Esophagus muscularis mucosa (tissue), 4 donors: ENCODE data around the gene MEFV. TPM values are rescaled to one million over a fixed set of nuclear protein-coding genes. Genes with fewer than 3 reads are reported as not detected.

ENCODE experiments used
- DNase-seq: peaks from one replicate; pipeline ENCODE4 v3.0.0-alpha.2; 2017; ENCODE audit errors: extremely low spot score
- H3K27ac ChIP-seq, 4 donors: fragments of 200-600 bp; sonication (generic); replicated peaks in 1 of 4; 1 replicate in 3 of 4; 2 replicates in 1 of 4; pipeline ENCODE4 v1.5.1; 2016 to 2019; ENCODE audit warnings: mild to moderate bottlenecking in 1 of 4
- H3K27me3 ChIP-seq, 4 donors: fragments of 200-600 bp; sonication (generic); one replicate each; pipeline versions ENCODE4 v1.5.1 to v1.6.0; 2016 to 2019
- H3K36me3 ChIP-seq, 4 donors: fragments of 200-600 bp; sonication (generic); one replicate each; pipeline ENCODE4 v1.5.1; 2016 to 2019
- H3K4me1 ChIP-seq, 4 donors: fragments of 200-600 bp; sonication (generic); one replicate each; pipeline ENCODE4 v1.5.1; 2016 to 2019
- H3K4me3 ChIP-seq, 4 donors: fragments of 200-600 bp; sonication (generic); 1 replicate in 2 of 4; 2 replicates in 2 of 4; pipeline ENCODE4 v1.5.1; 2016 to 2019; ENCODE audit warnings: mild to moderate bottlenecking in 4 of 4, moderate library complexity in 1 of 4
- H3K9me3 ChIP-seq, 4 donors: fragments of 200-600 bp; sonication (generic); 1 replicate in 3 of 4; 2 replicates in 1 of 4; pipeline ENCODE4 v1.5.1; 2016 to 2019
- EP300 ChIP-seq: sonication (generic); formaldehyde crosslinking; IDR thresholded peaks from one replicate; pipeline ENCODE4 v1.6.1; 2017; ENCODE audit warnings: antibody characterized with exemption
- POLR2A ChIP-seq: fragments of 450-650 bp; IDR thresholded peaks from one replicate; pipeline ENCODE4 v1.6.1; 2017; ENCODE audit warnings: antibody characterized with exemption, moderate library complexity, mild to moderate bottlenecking, low read depth
- POLR2AphosphoS5 ChIP-seq, 2 donors: sonication (generic); formaldehyde crosslinking; IDR thresholded peaks; one replicate each; pipeline ENCODE4 v1.6.1; 2017; ENCODE audit warnings: antibody characterized with exemption in 2 of 2
- WGBS: methylation state at CpG from one replicate; pipeline ENCODE4 v1.1.5; 2018; 5-methylcytosine and 5-hydroxymethylcytosine counted together
- intact Hi-C: fragments of 100-400 bp; cut with DNase I; formaldehyde crosslinking; loops from one replicate; pipeline ENCODE4 v1.15.1; 2023
- total RNA-seq, 4 donors: library from RNA; depleted of rRNA; stranded (reverse); fragments of >200 nt; gene quantifications; one replicate each; pipeline versions ENCODE4 v1.1.0 to v1.2.1, GENCODE V29; 2016
- TF ChIP-seq, protein P1 (sequence below), 3 experiments: fragments of 200-600 bp in 2 of 3; fragments of 450-650 bp in 1 of 3; sonication (generic) in 2 of 3; IDR thresholded peaks; one replicate each; pipeline ENCODE4 v1.5.1; 2017 to 2019; ENCODE audit warnings: antibody characterized with exemption in 3 of 3, mild to moderate bottlenecking in 2 of 3, moderate library complexity in 1 of 3

Gene MEFV
- total RNA-seq, 4 donors from 2014 or later = 1.2 to 4.0 (median 1.5) TPM

DNA sequence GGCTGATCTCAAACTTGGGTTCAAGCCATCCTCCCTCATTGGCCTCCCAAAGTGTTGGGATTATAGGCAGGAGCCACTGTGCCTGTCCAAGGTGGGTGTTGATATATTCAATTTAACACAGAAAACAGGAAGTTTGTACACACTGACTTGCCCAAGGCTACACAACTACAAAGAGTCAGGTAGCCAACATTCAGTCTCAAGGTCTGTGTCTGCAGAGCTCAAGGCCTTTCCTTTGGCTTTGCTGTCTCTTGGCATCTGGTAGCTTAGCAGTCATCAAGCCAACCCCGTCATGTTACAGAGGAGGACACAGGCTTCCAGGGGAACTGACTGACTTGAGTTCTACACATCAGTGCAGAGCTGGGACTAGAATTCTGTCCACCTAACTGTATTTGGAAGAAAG, 11.9 kb upstream of the MEFV start:
- H3K27ac ChIP-seq = no peak overlapping the region
- no peak for TF ChIP-seq EP300
- TF ChIP-seq POLR2A = no peak
- TF ChIP-seq, protein P1, sequence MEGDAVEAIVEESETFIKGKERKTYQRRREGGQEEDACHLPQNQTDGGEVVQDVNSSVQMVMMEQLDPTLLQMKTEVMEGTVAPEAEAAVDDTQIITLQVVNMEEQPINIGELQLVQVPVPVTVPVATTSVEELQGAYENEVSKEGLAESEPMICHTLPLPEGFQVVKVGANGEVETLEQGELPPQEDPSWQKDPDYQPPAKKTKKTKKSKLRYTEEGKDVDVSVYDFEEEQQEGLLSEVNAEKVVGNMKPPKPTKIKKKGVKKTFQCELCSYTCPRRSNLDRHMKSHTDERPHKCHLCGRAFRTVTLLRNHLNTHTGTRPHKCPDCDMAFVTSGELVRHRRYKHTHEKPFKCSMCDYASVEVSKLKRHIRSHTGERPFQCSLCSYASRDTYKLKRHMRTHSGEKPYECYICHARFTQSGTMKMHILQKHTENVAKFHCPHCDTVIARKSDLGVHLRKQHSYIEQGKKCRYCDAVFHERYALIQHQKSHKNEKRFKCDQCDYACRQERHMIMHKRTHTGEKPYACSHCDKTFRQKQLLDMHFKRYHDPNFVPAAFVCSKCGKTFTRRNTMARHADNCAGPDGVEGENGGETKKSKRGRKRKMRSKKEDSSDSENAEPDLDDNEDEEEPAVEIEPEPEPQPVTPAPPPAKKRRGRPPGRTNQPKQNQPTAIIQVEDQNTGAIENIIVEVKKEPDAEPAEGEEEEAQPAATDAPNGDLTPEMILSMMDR (IDR thresholded peaks at IDR 0.05) = no peak
- no peak for TF ChIP-seq POLR2AphosphoS5 (IDR thresholded peaks at IDR 0.05)
- intact Hi-C loops = loop anchor here (10.0 kb wide), 1 partner anchor 227 kb away; the partner anchor contains the start of gene C16orf90
- no peaks in the 10 kb centered on the region for H3K27me3 ChIP-seq
- no peak overlapping the region for H3K4me3 ChIP-seq
- no peak for DNase-seq
- WGBS = 86% methylated on average over 1 of the region's 1 CpG
- H3K4me1 ChIP-seq = peaks cover 17 to 28% (median 21%) of the 10 kb centered on the region in 4 donors
- peaks cover 0 to 20% (median 1%) of the 10 kb centered on the region in 4 donors for H3K9me3 ChIP-seq
- peaks cover 0 to 45% (median 29%) of the 10 kb centered on the region in 4 donors for H3K36me3 ChIP-seq

- DNase-seq = no peak
- Histone ChIP-seq H3K27ac (no peak overlapping the region), H3K4me1 (peaks cover 20 to 34% (median 23%) of the 10 kb centered on the region in 4 donors), H3K36me3 (peaks cover 0 to 45% (median 29%) of the 10 kb centered on the region in 4 donors), H3K9me3 (peaks cover 0 to 20% (median 1%) of the 10 kb centered on the region in 4 donors), H3K4me3 (no peak overlapping the region), H3K27me3 (no peaks in the 10 kb centered on the region)
- TF ChIP-seq, protein P1 (IDR thresholded peaks at IDR 0.05) = peak in 1 of 3 experiments; percentile 38
- TF ChIP-seq EP300 = no peak
- intact Hi-C loops = loop anchor here (10.0 kb wide), 1 partner anchor 228 kb away; the partner anchor contains the start of gene C16orf90
- WGBS = 65% methylated on average over 5 of the region's 5 CpGs
These were observed 10.6 kb upstream of the MEFV start for GRCh38 chr16:3266873-3267537.

DNA sequence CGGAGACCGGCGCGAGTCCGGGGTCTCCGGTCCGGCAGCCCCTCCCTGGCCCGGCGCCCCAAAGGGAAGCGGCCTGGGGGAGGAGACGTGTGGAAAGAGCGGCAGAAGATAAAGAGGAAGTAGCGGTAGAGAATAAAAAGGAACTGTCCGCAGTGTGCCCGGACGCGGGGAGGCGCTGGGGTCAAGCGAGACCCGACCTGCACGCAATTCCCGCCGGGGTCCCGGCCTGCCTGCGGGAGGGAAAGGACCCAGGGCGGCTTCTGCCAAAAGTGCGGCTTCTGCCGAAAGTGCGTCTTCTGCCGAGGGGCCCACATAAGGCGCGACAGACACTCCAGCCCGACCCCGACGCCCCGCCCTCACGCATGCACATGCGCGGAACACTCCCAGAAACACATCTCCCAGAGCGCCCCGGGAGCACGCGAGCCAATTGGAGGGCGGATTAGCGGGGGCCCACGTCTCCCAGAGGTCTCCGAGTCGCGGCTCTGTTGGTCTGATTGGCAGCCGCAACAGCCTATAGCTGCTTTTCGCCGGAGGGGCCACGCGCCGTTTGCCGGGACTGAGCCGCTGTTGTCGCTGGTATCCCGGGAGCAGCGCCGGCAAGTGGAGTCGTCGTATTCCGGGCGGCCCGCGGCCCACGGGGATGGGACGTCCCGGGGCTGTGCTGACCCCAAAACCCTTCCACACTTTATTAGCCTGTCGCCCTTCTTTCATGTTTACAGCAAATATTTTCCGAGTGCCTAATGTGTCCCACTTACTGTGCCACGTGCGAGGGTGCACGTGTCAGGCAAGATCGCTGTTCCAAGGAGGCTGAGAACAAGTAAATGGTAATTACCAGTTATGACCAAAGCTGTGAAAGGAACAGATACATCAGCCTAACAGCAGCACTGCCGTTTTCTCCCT, 8.0 kb upstream of the MEFV start:
- intact Hi-C loops = loop anchor here (10.0 kb wide), 1 partner anchor 230 kb away; the partner anchor contains the start of gene C16orf90
- WGBS = 3% methylated on average over 49 of the region's 77 CpGs

DNA sequence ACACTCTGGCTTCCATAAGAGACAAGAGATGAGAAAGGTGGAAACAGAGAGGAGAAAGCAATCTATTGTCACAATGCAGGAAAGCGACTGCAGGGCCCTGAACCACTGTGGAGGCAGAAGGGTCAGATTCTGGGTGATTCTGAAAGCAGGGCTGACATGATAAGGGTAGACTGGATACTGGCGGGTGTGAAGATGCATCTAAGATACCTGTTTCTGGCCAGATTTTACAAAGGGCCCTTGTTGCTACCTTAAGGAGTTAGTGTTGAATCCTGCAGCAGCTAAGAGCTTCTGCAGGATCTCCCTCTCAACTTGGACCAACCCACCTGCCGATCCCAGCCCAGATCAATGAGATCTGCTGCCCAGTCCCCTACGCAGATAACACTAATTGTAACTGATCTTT, 6.1 kb upstream of the MEFV start:
- Histone ChIP-seq H3K4me3 (no peak overlapping the region), H3K4me1 (peaks cover 20 to 34% (median 23%) of the 10 kb centered on the region in 4 donors), H3K27ac (peak overlapping the region in 1 of 4 donors; percentile 100), H3K27me3 (peaks cover 0 to 7% (median 0%) of the 10 kb centered on the region in 4 donors), H3K36me3 (peaks cover 0 to 23% (median 14%) of the 10 kb centered on the region in 4 donors), H3K9me3 (peaks cover 0 to 15% (median 1%) of the 10 kb centered on the region in 4 donors)
- DNase-seq = no peak
- intact Hi-C loops = loop anchor here (10.0 kb wide), 1 partner anchor 232 kb away; the partner anchor contains the start of gene C16orf90
- TF ChIP-seq, protein P1 (IDR thresholded peaks at IDR 0.05) = no peak
- TF ChIP-seq POLR2AphosphoS5 (IDR thresholded peaks at IDR 0.05) = no peak
- no peak for TF ChIP-seq POLR2A
- TF ChIP-seq EP300 = no peak
- 80% methylated on average over 4 of the region's 4 CpGs for WGBS

More for the DNA sequence above, 8.0 kb upstream of the MEFV start:
- peak; percentile 88 for TF ChIP-seq POLR2A
- peak; percentile 92 to 97 for TF ChIP-seq POLR2AphosphoS5 (IDR thresholded peaks at IDR 0.05)
- no peak for TF ChIP-seq EP300
- TF ChIP-seq, protein P1 (IDR thresholded peaks at IDR 0.05) = peak in 2 of 3 experiments; percentile 0 to 25
- H3K4me1 ChIP-seq = peaks cover 20 to 34% (median 23%) of the 10 kb centered on the region in 4 donors
- peaks cover 0 to 20% (median 1%) of the 10 kb centered on the region in 4 donors for H3K9me3 ChIP-seq
- H3K36me3 ChIP-seq = peaks cover 0 to 41% (median 27%) of the 10 kb centered on the region in 4 donors
- H3K27me3 ChIP-seq = no peaks in the 10 kb centered on the region
- peak; percentile 98 for DNase-seq
- peak overlapping the region; percentile 98 to 100 (median 99) for H3K27ac ChIP-seq
- peak overlapping the region; percentile 85 to 94 (median 88) for H3K4me3 ChIP-seq
